ENCODE measurements around the gene OBSCN. TPM values are rescaled to one million over a fixed set of nuclear protein-coding genes. Genes with fewer than 3 reads are reported as not detected.

Gene OBSCN
- total RNA-seq, 1 experiment from 2014 or later, result 10.5 TPM

DNA sequence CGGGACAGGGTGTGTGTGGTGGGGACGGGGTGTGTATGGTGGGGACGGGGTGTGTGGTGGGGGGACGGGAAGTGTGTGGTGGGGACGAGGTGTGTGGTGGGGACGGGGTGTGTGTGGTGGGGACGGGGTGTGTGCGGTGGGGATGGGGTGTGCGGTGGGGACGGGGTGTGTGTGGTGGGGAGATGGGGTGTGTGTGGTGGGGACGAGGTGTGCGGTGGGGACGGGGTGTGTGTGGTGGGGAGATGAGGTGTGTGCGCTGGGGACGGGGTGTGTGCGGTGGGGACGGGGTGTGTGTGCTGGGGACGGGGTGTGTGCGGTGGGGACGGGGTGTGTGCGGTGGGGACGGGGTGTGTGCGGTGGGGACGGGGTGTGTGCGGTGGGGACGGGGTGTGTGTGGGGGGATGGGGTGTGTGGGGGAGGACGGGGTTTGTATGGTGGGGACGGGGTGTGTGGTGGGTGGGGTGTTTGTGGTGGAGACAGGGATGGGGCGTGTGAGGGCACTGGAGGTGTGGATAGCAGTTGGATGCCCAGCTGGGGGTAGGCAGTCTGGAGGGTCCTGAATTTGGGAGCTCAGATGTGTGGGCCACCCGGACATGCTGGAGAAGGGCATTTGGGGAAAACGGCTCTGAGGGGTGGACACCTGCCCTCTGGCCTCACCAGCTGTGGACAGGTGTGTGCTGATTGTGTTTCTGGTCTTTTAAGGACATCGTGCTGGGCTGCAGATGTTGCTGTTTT lies 25.4 kb upstream of the OBSCN start:
- Histone ChIP-seq H3K4me1 (ENCODE audit: control insufficient read depth, insufficient read depth, low read length) (no peaks in the 10 kb centered on the region), H3K4me3 (ENCODE audit: low read depth in 2 of 2, low read length in 2 of 2) (no peak overlapping the region), H3K27ac (ENCODE audit: low read length) (no peak overlapping the region), H3K9me3 (ENCODE audit: control insufficient read depth, insufficient read depth, low read depth, low read length) (no peaks in the 10 kb centered on the region), H3K36me3 (ENCODE audit: control insufficient read depth, insufficient read depth, low read length) (no peaks in the 10 kb centered on the region), H3K27me3 (ENCODE audit: control insufficient read depth, insufficient read depth, low read length) (no peaks in the 10 kb centered on the region)
- ATAC-seq, result no peak
- BruUV-seq (replicated peaks), result no TSS peak
- in situ Hi-C loops (cut with HindIII; ENCODE audit: low pct_unique_long_range_greater_than_20kb, low sequenced_read_pairs) (no loop called here), intact Hi-C loops (cut with micrococcal nuclease; ENCODE audit: unreplicated experiment) (no loop called here)
- no peak for DNase-seq (ENCODE audit: low read depth, low spot score)
- POLR2A ChIA-PET, result no interaction called here
- TF ChIP-seq, protein P1, sequence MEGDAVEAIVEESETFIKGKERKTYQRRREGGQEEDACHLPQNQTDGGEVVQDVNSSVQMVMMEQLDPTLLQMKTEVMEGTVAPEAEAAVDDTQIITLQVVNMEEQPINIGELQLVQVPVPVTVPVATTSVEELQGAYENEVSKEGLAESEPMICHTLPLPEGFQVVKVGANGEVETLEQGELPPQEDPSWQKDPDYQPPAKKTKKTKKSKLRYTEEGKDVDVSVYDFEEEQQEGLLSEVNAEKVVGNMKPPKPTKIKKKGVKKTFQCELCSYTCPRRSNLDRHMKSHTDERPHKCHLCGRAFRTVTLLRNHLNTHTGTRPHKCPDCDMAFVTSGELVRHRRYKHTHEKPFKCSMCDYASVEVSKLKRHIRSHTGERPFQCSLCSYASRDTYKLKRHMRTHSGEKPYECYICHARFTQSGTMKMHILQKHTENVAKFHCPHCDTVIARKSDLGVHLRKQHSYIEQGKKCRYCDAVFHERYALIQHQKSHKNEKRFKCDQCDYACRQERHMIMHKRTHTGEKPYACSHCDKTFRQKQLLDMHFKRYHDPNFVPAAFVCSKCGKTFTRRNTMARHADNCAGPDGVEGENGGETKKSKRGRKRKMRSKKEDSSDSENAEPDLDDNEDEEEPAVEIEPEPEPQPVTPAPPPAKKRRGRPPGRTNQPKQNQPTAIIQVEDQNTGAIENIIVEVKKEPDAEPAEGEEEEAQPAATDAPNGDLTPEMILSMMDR (IDR thresholded peaks at IDR 0.05), result no peak
- TF ChIP-seq SIN3A (IDR thresholded peaks at IDR 0.05; ENCODE audit: borderline replicate concordance, insufficient read depth, low read depth, low read length) (no peak), POLR2AphosphoS5 (IDR thresholded peaks at IDR 0.05; ENCODE audit: low read depth, low read length) (no peak), TCF7L2 (IDR thresholded peaks at IDR 0.05; ENCODE audit: low read depth, low read length) (no peak)
- TF ChIP-seq, protein P2, sequence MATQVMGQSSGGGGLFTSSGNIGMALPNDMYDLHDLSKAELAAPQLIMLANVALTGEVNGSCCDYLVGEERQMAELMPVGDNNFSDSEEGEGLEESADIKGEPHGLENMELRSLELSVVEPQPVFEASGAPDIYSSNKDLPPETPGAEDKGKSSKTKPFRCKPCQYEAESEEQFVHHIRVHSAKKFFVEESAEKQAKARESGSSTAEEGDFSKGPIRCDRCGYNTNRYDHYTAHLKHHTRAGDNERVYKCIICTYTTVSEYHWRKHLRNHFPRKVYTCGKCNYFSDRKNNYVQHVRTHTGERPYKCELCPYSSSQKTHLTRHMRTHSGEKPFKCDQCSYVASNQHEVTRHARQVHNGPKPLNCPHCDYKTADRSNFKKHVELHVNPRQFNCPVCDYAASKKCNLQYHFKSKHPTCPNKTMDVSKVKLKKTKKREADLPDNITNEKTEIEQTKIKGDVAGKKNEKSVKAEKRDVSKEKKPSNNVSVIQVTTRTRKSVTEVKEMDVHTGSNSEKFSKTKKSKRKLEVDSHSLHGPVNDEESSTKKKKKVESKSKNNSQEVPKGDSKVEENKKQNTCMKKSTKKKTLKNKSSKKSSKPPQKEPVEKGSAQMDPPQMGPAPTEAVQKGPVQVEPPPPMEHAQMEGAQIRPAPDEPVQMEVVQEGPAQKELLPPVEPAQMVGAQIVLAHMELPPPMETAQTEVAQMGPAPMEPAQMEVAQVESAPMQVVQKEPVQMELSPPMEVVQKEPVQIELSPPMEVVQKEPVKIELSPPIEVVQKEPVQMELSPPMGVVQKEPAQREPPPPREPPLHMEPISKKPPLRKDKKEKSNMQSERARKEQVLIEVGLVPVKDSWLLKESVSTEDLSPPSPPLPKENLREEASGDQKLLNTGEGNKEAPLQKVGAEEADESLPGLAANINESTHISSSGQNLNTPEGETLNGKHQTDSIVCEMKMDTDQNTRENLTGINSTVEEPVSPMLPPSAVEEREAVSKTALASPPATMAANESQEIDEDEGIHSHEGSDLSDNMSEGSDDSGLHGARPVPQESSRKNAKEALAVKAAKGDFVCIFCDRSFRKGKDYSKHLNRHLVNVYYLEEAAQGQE (IDR thresholded peaks at IDR 0.05; ENCODE audit: insufficient read depth in 1 of 2, low read depth in 2 of 2, low read length in 1 of 2), result no peak
- CTCF ChIA-PET, result no interaction called here

DNA sequence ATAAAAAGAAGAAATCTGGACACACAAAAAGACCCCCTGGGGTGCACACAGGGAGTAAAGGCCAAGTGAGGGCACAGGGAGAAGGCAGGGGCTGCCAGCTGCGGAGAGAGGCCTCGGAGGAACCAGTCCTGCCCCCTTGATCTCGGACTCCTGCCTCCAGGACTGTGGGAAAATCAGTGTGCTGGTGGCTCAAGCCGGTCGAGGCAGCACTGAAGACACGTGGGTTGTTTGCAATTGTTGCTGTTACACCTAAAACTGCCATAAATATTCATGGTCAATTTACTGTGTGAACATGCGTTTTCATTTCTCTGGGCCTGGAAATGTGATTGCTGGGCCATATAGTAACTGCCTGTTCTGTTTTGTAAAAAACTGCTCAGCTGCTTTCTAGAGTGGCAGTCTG lies 23.7 kb upstream of the OBSCN start:
- no peaks in the 10 kb centered on the region for H3K4me1 ChIP-seq (ENCODE audit: control insufficient read depth, insufficient read depth, low read length)
- DNase-seq (ENCODE audit: low read depth, low spot score) (no peak), ATAC-seq (no peak)
- TF ChIP-seq, protein P1 (IDR thresholded peaks at IDR 0.05), result no peak
- no peak for TF ChIP-seq SIN3A (IDR thresholded peaks at IDR 0.05; ENCODE audit: borderline replicate concordance, insufficient read depth, low read depth, low read length)
- TF ChIP-seq, protein P2 (IDR thresholded peaks at IDR 0.05; ENCODE audit: insufficient read depth in 1 of 2, low read depth in 2 of 2, low read length in 1 of 2), result no peak
- CTCF ChIA-PET, result no interaction called here
- no peak overlapping the region for H3K4me3 ChIP-seq (ENCODE audit: low read depth in 2 of 2, low read length in 2 of 2)
- POLR2A ChIA-PET, result no interaction called here
- in situ Hi-C loops (cut with HindIII; ENCODE audit: low pct_unique_long_range_greater_than_20kb, low sequenced_read_pairs), result no loop called here
- H3K27ac ChIP-seq (ENCODE audit: low read length), result no peak overlapping the region
- no TSS peak for BruUV-seq (replicated peaks)
- intact Hi-C loops (cut with micrococcal nuclease; ENCODE audit: unreplicated experiment), result no loop called here
- no peaks in the 10 kb centered on the region for H3K27me3 ChIP-seq (ENCODE audit: control insufficient read depth, insufficient read depth, low read length)
- no peaks in the 10 kb centered on the region for H3K36me3 ChIP-seq (ENCODE audit: control insufficient read depth, insufficient read depth, low read length)
- H3K9me3 ChIP-seq (ENCODE audit: control insufficient read depth, insufficient read depth, low read depth, low read length), result no peaks in the 10 kb centered on the region
